ENCODE data around the gene UBE2R2.
"Not testable (repeated sequence)": the region's sequence is repeated elsewhere in the genome, so short reads cannot be mapped to it uniquely, and the experiment has no call there.

Gene UBE2R2

GRCh38 chr9:33843312-33843961, 26.5 kb downstream of the UBE2R2 start:
- no peak for DNase-seq (ENCODE audit: low spot score)

- no peak for DNase-seq (ENCODE audit: low spot score)
Observed at GRCh38 chr9:33846231-33846630, 29.3 kb downstream of the UBE2R2 start.

- DNase-seq (ENCODE audit: low spot score), result not testable (repeated sequence)
Observed at GRCh38 chr9:33847894-33848205, 30.9 kb downstream of the UBE2R2 start.

- DNase-seq (ENCODE audit: low spot score), result no peak
Observed at GRCh38 chr9:33850267-33850629, 33.3 kb downstream of the UBE2R2 start.

GRCh38 chr9:33850677-33851076, 33.7 kb downstream of the UBE2R2 start:
- no peak for DNase-seq (ENCODE audit: low spot score)

DNA sequence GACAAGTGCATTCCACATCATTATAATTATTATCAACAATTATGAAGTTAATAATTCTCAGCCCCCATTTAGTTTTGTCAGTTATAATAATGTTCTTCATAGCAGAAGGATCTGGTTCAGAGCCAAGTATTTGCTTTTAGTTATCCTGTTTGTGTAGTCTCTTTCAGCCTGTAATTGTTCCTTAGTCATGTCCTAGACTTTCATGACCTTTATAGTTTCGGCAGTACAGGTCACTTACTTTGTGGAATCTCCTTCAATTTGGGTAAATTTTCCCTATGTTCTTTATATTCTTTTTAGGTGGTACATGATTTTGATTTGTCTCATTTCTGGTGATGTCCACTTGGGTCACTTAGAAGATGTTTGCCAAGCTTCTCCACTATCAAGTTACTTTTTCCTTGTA, 34.3 kb downstream of the UBE2R2 start:
- DNase-seq (ENCODE audit: low spot score), result no peak

DNA sequence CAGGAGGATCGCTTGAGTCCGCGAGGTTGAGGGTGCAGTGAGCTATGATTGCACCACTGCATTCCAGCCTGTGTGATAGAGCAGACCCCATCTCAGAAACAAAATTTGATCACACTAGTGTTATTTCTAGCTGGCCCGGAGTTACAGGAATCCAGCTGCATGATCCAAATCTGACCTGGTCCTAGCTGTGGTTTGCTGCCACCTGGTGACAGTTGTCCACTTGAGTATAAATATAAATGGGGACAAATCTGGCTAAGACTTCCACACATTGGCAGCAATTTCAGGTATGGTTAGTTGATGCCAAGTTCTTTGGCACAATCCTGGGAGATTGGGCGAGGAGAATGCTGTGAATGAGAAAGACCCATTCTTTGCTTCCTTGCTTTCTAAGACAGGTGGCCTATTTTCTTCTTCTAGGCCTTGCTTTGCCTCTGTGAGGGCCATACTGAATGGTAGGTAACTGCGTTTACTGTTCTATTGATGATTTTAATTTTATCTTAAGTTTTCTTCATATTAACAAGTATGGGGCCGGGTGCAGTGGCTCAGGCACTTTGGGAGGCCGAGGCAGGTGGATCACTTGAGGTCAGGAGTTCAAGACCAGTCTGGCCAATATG, 35.4 kb downstream of the UBE2R2 start:
- DNase-seq (ENCODE audit: low spot score), result peak; percentile 40

DNA sequence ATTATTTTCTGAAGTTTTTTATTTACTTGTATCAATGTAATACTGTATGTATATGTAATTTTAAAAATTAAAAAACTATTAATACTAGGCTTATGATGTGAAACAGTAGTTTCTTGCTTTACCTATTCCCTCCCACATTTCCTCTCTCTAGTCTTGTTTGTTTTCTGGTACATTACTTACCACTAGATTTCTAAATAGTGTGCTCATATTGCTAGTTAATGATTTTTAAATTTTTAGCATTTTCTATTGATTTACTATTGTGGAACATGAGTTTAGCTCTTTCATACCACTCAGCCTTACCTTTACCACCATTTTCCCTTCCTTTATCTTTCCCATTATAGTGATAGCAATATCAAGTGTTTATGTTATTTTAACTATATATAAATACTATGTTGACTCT, 39.3 kb downstream of the UBE2R2 start:
- no peak for DNase-seq (ENCODE audit: low spot score)

DNA sequence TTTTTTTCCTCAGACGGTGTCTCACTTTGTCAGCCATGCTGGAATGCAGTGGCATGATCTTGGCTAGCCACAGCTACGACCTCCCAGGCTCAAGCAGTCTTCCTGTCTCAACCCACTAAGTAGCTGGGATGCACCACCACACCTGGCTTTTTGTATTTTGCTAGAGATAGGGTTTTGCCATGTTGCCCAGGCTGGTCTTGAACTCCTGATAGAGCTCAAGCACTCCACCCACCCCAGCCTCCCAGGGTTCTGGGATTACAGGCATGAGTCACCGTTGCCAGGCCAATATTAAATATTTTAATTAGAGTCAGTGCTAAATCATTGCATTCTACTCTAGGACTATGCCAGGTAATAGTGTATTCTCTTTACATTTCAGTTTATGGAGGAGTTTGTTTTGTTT, 41.5 kb downstream of the UBE2R2 start:
- peak; percentile 16 for DNase-seq (ENCODE audit: low spot score)

DNA sequence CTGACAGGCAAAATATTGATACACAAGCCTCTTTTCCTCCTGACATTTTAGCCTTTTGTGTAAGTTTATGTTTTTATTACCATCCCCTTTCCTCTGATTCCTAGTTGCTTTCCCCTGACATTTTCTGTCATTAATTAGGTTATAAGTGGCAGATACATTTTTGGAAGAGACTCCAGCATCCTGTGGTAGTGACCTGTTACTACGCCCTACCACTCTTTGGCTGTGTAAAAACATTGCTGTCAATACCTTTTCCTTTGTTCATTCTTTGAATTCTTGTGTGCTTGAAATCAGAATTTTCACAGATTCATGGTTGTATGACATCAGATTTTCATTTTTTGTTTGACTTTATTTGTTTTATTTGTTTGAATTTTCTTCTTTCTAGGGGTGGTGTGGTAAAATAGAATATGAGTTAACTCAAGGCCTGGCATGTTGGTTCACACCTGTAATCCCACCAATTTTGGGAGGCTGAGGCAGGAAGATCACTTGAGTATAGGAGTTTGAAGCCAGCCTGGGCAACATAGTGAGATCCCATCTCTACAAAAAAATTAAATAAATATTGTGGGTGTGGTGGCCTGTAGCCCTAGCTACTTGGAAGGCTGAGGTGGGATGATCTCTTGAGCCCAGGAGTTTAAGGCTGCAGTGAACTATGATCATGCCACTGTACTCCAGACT, 43.4 kb downstream of the UBE2R2 start:
- DNase-seq (ENCODE audit: low spot score), result no peak

- DNase-seq (ENCODE audit: low spot score), result peak; percentile 4
Observed at GRCh38 chr9:33861917-33862453, 45.0 kb downstream of the UBE2R2 start.

DNA sequence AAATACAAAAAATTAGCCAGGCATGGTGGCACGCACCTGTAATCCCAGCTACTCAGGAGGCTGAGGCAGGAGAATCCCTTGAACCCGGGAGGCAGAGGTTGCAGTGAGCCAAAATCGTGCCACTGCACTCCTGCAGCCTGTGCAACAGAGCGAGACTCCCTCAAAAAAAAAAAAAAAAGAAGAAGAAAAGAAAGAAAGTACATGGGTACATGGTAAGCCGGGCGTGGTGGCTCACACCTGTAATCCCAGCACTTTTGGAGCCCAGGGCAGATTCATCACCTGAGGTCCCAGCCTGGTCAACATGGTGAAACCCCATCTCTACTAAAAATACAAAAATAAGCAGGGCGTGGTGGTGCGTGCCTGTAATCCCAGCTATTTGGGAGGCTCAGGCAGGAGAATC, 46.1 kb downstream of the UBE2R2 start:
- not testable (repeated sequence) for DNase-seq (ENCODE audit: low spot score)

GRCh38 chr9:33867747-33868439, 50.9 kb downstream of the UBE2R2 start:
- no peak for DNase-seq (ENCODE audit: low spot score)

- DNase-seq (ENCODE audit: low spot score), result no peak
Observed at GRCh38 chr9:33868440-33868973, 51.5 kb downstream of the UBE2R2 start.

DNA sequence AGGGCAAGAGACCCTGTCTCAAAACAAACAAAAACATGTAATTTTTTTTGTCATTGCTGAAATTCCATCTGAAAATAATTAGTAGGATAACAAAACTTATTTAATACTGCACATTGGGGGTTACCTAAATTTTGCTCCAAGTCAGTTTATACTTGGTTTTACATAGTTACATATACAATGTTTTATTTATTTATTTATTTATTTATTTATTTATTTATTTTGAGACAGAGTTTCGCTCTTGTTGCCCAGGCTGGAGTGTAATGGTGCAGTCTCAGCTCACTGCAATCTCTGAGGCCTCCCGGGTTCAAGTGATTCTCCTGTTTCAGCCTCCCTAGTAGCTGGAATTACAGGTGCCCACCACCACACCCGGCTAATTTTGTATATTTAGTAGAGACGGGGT, 52.3 kb downstream of the UBE2R2 start:
- not testable (repeated sequence) for DNase-seq (ENCODE audit: low spot score)

DNA sequence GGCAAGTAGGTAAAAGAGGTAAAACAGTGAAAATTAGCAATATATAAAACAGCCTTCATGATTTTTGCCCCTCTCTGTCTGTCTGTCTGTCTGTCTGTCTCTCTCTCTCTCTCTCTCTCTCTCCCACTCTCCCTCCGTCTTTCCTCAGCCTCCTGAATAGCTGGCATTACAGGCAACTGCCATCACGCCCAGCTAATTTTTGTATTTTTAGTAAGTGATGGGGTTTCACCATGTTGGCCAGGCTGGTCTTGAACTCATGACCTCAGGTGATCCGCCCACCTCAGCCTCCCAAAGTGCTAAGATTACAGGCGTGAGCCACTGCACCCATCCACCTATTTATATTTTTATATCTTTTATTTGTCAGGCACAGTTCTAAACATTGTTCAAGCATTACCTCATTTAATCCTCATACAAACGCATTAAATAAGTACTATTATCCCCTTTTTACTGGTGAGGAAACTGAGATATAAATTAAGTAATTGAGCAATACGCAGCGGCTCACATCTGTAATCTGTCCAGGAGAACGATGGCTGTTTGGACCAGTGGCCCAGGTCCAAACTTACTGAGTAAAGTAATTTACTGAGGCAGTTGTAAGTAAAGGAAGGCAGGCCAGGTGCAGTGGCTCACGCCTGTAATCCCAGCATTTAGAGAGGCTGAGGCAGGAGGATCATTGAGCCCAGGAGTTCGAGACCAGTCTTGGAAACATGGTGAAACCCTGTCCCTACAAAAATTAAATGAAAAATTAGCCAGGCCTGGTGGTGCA, 60.9 kb downstream of the UBE2R2 start:
- no peak for DNase-seq (ENCODE audit: low spot score)

DNA sequence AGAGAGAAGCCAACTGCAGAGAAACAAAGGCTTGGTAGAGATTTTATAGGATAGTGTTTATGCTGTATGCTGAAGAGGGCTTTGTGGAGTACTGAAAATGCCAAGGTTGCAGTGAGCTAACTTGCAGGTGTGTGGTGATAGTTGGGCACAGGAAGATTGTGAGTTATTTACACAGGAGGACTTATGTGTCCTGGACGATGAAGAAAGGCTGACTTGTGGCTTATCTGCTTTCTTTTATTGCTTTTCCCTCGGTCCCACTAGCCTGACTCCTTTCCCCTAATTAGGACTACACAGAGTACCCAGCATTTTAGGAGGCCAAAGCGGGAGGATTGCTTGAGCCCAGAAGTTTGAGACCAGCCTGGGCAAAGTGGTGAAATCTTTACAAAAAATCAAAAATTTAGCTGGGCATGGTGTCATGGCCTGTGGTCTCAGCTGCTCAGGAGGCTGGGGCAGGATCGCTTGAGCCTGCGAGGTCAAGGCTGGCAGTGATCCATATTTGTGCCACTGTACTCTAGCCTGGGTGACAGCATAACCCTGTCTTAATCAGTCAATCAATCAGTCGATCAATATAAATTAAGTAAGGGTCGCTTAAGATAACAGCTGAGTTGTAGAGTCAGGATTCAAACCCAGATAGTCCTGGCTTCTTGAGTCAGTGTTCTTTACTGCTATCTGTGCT, 61.9 kb downstream of the UBE2R2 start:
- no peak for DNase-seq (ENCODE audit: low spot score)

DNA sequence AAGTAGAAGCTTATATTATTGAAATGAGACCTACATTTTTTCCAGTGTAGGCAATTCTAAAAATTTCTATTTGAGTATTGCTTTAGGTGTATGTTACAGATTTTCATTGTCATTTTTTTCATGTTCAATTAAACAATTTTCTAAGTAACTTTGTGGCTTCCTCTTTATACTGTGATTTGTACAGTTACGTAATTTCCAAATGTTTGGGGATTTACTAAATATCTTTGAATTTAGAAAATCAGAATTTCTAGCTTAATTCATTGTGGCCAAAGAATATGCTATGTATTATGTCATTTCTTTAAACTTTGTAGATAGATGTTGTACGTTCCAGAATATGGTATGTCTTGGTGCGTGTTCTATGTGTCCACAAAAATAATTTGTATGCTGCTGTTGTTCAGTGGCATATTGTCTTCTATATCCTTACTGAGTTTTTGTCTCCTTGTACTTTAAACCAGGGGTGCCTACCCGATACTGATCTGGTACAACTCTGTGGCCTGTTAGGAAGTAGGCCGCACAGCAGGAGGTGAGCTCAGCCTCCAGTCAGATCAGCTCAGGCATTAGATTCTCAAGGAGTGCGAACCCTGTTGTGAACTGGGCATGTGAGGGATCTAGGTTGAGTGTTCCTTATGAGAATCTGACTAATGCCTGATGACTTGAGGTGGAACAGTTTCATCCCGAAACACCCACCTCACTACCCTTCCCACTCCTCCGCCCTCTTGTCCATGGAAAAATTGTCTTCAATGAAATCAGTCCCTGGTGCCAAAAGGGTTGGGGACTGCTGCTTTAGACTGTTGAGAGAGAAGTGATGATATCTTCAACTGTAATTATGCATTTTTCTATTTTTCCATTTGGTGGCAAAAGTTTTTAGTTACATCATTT, 63.5 kb downstream of the UBE2R2 start:
- no peak for DNase-seq (ENCODE audit: low spot score)

DNA sequence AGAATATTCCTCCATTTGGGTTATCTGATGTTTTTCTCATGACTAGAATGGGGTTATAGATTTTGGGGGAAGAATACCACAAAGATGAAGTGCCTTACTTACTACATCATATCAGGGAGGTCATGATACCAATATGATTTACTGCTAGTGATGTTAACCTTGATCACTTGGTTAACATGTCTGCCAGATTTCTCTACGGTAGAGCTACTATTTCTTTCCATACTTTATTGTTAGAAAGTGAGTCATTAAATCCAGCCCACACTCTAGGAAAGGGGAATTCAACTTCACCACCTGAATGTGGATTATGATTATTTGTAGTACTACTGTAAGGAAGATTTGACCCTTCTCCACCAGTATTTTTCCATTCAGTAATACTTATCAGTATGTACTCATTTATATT, 64.7 kb downstream of the UBE2R2 start:
- no peak for DNase-seq (ENCODE audit: low spot score)

Measured in LoVo (cell line).